Hypothalamus (tissue), 51 donors: ENCODE results near the gene ADCY3.

Experiments used
- DNase-seq, 51 donors: peaks; one replicate each; lab custom pipeline; 2025; lab: John Stamatoyannopoulos, UW

Gene ADCY3

DNA sequence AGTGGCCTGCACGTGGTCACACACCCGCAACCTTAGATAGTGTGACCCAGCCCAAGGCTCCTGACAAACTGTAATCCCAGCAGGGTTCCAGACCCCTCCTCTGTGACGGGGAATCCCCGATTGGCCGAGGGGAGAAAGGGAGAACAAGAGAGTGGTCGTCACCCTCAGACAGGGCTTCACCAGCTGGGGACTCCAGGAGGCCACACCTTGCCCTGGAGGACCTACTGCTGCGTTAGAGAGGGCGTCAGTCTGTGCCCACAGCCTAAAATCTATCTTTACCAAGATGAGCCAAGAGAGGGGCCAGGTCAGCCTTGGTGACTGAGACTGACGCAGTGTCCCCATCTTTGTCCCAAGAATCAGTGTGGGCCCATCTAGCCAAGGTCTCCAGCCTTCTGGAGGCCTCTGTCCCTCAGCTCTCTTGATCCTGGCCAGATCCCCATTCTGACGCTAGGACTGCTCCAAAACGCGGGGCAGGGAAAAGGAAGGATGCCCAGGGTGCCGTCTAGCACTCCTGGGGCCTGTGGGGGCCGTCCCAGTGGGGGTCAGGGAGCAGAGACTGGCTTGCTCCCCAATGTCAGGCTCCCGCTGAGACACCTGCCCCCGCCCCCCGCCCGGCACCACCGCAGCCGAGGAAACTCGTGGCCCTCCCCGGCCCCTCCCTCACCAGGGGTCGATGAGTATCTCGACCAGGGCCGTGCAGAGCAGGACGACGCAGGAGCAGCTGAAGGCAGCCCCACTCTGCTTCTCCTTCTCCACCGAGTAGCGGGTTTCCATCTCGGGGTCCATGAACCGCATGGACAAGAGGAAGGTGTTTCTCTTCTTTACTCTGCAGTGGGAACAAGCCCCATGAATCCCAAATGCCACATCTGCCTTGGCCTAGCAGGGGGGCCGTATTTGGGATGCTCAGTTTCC is 86.0 kb downstream of the ADCY3 start:
- DNase-seq = no peak

DNA sequence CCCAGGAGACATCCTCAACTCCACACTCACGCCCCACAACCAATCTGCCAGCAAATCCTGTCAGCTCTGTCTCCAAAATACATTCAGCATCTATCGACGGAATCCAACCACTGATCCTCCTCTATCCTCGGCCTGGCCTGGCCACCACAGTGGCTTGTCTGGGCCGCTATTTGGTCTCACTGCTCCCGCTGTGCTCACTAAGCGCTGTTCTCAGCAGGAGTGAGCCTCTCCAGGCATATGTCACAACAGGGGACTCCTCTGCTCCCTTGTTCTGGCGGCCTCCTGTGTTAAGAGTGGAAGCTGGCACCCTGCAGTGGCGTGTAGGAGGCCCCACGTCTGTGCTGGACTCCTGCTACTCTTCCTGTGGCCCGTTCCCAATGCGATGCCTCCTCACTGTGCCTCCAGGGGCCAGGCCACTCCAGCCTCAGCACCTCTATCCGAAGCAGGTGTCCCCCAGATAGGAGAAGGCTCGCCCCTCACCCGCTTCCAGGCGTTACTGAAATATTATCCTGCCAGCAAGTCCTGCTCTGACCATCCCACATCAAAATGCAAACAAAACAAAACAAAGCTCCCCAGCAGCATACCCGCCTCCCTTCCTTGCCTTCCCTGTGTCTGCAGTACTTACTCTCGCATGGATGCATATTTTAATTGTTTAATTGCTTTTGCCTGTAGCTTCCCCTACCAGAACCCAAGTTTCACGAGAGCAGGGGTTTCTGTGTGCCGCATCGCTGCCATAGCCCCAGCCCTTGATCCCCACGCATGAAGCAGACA is 86.9 kb downstream of the ADCY3 start:
- no peak for DNase-seq

GRCh38 chr2:24832521-24832920 is 87.5 kb downstream of the ADCY3 start:
- no peak for DNase-seq

- DNase-seq = peak in 46 of 51 donors; percentile 12 to 94 (median 70)
Observed at GRCh38 chr2:24832073-24832461, 88.0 kb downstream of the ADCY3 start.

- DNase-seq = no peak
Observed at GRCh38 chr2:24831221-24832072, 88.6 kb downstream of the ADCY3 start.

DNA sequence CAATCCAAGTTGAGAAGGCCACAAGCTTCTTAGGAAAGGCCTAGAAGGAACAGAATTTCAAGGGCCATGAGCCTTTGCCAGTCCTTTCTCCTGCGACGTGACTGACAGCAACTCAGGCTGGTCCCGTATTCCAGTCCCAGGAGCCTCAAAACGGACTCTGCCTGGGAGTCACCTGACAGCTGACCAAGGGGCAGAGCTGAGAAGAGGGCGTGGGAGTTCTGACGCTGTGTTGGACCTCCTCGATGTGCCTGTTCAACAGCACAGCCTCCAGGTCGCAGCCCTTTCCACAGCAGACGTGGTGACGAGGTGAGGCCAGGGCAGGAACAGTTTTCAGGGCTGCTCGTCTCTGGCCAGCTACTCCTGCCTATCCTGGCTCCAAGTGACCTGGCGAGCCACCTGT is 89.3 kb downstream of the ADCY3 start:
- DNase-seq = no peak

GRCh38 chr2:24830351-24830750 is 89.7 kb downstream of the ADCY3 start:
- peak in 2 of 51 donors; percentile 15 to 17 for DNase-seq

GRCh38 chr2:24828238-24828996 is 91.6 kb downstream of the ADCY3 start:
- DNase-seq = no peak

- peak in 49 of 51 donors; percentile 19 to 89 (median 68) for DNase-seq
Observed at GRCh38 chr2:24827321-24828237, 92.5 kb downstream of the ADCY3 start.

DNA sequence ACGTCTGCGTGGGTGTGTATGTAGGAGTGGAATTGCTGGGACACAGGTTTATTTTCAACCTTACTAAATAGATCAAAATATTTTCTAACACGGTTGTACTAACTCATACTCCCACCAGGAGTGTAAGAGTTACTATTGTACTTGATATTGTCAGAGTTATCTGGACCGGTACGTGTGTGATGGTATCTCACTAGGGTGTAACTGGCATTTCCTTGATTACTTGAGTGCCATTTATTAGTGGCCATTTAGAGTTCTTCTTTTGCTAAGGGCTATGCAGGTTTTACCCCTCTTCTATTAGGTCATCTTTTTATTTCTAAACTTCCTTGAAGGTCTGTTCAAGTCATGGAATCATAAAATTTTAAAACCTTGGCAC is 93.3 kb downstream of the ADCY3 start:
- DNase-seq = no peak

DNA sequence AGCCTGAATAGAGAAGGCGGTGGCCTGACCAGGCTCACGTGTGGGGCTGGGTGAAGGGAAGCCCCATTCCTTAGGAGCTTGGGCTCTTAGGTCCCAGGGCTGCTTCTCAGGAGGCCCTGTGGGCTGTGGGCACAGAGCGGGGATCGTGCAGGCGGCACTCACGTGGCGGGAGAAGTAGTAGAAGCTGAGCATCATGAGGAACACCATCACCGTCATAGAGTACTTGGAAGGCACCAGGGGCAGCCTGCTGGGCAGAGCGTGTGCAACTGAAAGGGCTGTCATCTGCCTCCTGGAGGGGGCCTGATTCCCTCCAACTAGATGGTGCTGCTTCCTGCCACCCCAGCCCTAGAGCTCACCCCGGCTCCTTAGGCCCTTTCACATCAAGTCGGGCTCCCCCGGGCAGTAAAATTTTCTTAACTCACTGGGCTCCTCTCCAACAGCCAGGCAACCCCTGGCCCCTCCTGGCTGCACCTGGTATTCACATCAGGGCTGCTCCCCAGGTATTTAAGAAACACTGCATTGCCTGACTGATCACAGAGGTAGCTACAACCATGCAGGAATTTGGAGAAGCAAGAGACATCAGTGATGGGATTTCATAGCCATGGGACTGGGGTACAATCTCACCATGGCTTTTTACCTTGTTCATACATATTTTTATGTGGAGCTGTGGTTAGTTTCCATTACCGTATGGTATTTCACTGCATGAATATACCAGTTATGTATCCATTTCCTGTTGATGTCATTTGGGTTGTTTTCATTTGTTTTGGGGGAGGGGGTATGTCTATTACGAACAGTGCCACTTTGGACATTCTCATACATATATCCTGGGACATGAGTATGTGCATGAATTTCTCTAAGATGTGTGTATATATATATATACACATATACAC is 93.9 kb downstream of the ADCY3 start:
- DNase-seq = no peak

DNA sequence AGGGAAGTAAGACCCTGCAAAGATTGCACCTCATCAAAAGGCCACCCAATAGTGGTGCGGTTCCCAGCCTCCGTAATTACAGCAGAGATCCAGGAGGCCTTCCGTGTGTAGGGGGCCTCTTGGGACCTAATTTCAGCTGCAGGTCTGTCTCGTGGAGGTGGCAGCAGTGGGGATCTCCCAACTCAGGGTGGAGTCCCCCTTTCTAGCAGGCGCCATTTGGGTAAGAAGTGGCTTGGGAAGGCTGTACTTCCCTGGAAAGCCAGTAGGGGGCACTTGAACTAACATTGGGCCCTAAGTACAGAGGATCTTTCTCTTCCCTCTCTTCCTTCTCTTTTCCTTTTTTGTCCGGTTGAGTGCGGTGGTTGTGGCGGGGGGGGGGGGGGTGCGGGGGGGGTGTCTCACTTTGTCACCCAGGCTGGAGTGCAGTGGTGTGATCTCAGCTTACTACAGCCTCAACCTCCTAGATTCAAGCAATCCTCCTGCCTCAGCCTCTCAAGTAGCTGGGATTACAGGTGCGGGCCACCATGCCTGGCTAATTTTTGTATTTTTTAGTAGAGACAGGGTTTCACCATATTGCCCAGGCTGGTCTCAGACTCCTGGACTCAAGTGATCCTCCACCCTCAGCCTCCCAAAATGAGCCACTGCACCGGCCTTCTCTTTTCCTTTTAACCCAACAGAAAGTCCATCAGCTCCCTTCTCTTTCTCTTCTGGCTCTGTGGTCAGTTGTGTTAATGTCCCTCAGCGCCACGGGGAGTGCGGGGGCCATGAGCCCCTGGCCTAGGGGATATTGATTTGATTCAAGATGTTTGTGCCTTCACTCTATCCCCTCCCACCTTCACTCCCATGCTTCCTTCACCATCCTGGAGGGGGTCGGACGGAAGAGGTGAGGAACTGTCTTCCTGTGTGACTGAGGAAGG is 94.8 kb downstream of the ADCY3 start:
- no peak for DNase-seq

GRCh38 chr2:24824071-24824588 is 95.9 kb downstream of the ADCY3 start:
- no peak for DNase-seq

DNA sequence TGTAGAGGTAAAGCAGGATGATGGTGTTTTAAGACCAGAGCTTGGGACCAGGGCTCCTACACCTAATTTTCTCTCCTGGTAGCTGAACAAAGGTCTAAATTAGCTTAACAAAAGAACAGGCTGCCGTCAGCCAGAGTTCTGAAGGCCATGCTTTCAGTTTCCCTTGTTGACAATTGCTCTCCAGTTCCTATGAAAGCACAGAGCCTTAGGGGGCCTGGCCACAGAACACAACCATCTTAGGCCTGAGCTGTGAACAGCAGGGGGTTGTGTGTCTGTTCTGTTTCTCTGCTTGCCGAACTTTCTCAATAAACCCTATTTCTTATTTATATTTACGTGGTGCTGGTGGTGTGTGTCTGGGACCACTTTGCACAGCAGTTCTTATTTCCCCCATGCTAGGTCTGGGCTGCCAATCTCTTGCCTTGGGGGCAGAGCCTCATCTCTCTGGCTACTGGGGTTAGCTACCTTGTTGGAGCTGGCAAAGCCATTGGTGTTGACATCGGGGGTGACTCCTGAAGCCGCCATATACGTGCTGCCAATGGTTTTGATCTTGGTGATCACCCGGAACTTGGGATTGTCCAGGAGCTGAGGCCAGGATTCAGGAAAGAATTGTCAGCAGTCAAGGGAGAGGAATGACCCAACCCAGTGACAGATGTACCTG is 97.9 kb downstream of the ADCY3 start:
- peak in 1 of 51 donors; percentile 31 for DNase-seq

GRCh38 chr2:24821433-24821891 is 98.6 kb downstream of the ADCY3 start:
- no peak for DNase-seq
